Astrocyte (in vitro differentiated cells and primary cell): ENCODE measurements around the gene KLHL18. TPM values are rescaled to one million over a fixed set of nuclear protein-coding genes. Genes with fewer than 3 reads are reported as not detected.

Experiments used
- DNase-seq: peaks from one replicate; pipeline ENCODE4 v3.0.0-alpha.2; 2010; ENCODE audit warnings: low read depth
- FAIRE-seq: peaks from 2 replicates; lab custom pipeline; 2011; peaks lifted over from hg19 to GRCh38; lab: Jason Lieb, UNC
- H2AFZ ChIP-seq: 2 replicates; pipeline ENCODE4 v1.6.0; 2012; ENCODE audit warnings: low read depth, low read length, inconsistent platforms
- H3K27ac ChIP-seq: 2 replicates; pipeline ENCODE4 v1.5.1; 2011; ENCODE audit warnings: low read depth, low read length, inconsistent platforms
- H3K27me3 ChIP-seq: 2 replicates; pipeline ENCODE4 v1.6.0; 2011; ENCODE audit warnings: low read length, inconsistent platforms; ENCODE audit not compliant: insufficient read depth
- H3K36me3 ChIP-seq: 2 replicates; pipeline ENCODE4 v1.5.1; 2011; ENCODE audit warnings: low read length, inconsistent platforms; ENCODE audit not compliant: insufficient read depth
- H3K4me1 ChIP-seq: 2 replicates; pipeline ENCODE4 v1.5.1; 2011; ENCODE audit warnings: low read length, inconsistent platforms; ENCODE audit not compliant: insufficient read depth
- H3K4me2 ChIP-seq: 2 replicates; pipeline ENCODE4 v1.6.0; 2012; ENCODE audit warnings: low read length, inconsistent platforms
- H3K4me3 ChIP-seq: 2 replicates; pipeline ENCODE4 v1.5.1; 2011; ENCODE audit warnings: low read depth, mild to moderate bottlenecking, low read length, inconsistent platforms; ENCODE audit not compliant: insufficient read depth
- H3K79me2 ChIP-seq: 2 replicates; pipeline ENCODE4 v1.6.0; 2012; ENCODE audit warnings: mild to moderate bottlenecking, low read length, inconsistent platforms; ENCODE audit not compliant: insufficient read depth
- H3K9ac ChIP-seq: 2 replicates; pipeline ENCODE4 v1.6.0; 2012; ENCODE audit warnings: mild to moderate bottlenecking, low read length, inconsistent platforms
- H3K9me3 ChIP-seq: 2 replicates; pipeline ENCODE4 v1.5.1; 2012; ENCODE audit warnings: low read depth, mild to moderate bottlenecking, low read length, inconsistent platforms; ENCODE audit not compliant: insufficient read depth
- H4K20me1 ChIP-seq: 2 replicates; pipeline ENCODE4 v1.6.0; 2012; ENCODE audit warnings: low read length, inconsistent platforms; ENCODE audit not compliant: insufficient read depth
- H3K27ac Mint-ChIP-seq: one replicate; pipeline ENCODE4 v1.8.0; 2021; ENCODE audit warnings: mild to moderate bottlenecking, mixed read lengths; ENCODE audit not compliant: unreplicated experiment
- H3K27me3 Mint-ChIP-seq: one replicate; pipeline ENCODE4 v1.8.0; 2021; ENCODE audit warnings: low read depth, mixed read lengths; ENCODE audit not compliant: unreplicated experiment
- H3K36me3 Mint-ChIP-seq: one replicate; pipeline ENCODE4 v1.8.0; 2021; ENCODE audit warnings: low read depth, mixed read lengths; ENCODE audit not compliant: unreplicated experiment
- H3K4me1 Mint-ChIP-seq: one replicate; pipeline ENCODE4 v1.8.0; 2021; ENCODE audit warnings: low read depth, mixed read lengths; ENCODE audit not compliant: unreplicated experiment
- H3K4me3 Mint-ChIP-seq: one replicate; pipeline ENCODE4 v1.8.0; 2021; ENCODE audit warnings: mild to moderate bottlenecking, moderate library complexity, mixed read lengths; ENCODE audit not compliant: unreplicated experiment
- H3K9me3 Mint-ChIP-seq: one replicate; pipeline ENCODE4 v1.8.0; 2021; ENCODE audit warnings: mild to moderate bottlenecking, mixed read lengths; ENCODE audit not compliant: unreplicated experiment
- EZH2 ChIP-seq: IDR thresholded peaks from 2 replicates; pipeline ENCODE4 v1.6.1; 2012; ENCODE audit warnings: mild to moderate bottlenecking, low read length, inconsistent platforms; ENCODE audit not compliant: insufficient read depth
- total RNA-seq: library from RNA; stranded (reverse); gene quantifications from 2 replicates; pipeline ENCODE4 v1.2.1, GENCODE V29; 2021
- TF ChIP-seq, protein P1 (sequence below): IDR thresholded peaks from 2 replicates; pipeline ENCODE4 v1.5.1; 2011; ENCODE audit warnings: low read depth, mild to moderate bottlenecking, inconsistent platforms, low read length, moderate library complexity; ENCODE audit not compliant: insufficient read depth

Gene KLHL18
- total RNA-seq, 1 donor from 2014 or later: 53.2 TPM

DNA sequence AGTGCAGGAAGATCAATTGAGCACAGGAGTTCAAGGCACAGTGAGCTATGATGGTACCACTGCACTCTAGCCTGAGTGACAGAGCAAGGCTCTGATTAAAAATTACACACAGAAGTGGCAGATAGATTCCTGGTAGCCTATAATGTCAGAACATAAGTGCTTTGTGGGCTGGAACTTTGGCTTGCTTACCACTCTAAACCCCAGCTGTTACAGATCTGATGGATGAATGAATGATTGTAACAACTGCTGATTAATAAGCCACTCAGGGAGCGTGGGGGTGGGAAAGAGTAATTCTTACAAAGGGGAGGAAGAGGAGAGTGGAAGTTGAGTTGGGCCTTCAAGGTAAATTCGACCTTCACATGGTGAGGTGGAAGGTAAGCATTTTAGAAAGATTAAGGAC lies 57.2 kb downstream of the KLHL18 start:
- Mint-ChIP-seq H3K27ac (no peak overlapping the region), H3K4me1 (peaks cover 10% of the 10 kb centered on the region), H3K27me3 (no peaks in the 10 kb centered on the region), H3K4me3 (no peak overlapping the region), H3K9me3 (no peaks in the 10 kb centered on the region), H3K36me3 (peaks cover 43% of the 10 kb centered on the region)
- no peak for FAIRE-seq
- peaks cover 47% of the 10 kb centered on the region for H3K36me3 ChIP-seq
- H2AFZ ChIP-seq: no peak overlapping the region
- H3K9ac ChIP-seq: no peak overlapping the region
- H3K9me3 ChIP-seq: no peaks in the 10 kb centered on the region
- no peak for DNase-seq
- H3K4me1 ChIP-seq: no peaks in the 10 kb centered on the region
- no peaks in the 10 kb centered on the region for H3K79me2 ChIP-seq
- TF ChIP-seq EZH2: no peak
- TF ChIP-seq, protein P1, sequence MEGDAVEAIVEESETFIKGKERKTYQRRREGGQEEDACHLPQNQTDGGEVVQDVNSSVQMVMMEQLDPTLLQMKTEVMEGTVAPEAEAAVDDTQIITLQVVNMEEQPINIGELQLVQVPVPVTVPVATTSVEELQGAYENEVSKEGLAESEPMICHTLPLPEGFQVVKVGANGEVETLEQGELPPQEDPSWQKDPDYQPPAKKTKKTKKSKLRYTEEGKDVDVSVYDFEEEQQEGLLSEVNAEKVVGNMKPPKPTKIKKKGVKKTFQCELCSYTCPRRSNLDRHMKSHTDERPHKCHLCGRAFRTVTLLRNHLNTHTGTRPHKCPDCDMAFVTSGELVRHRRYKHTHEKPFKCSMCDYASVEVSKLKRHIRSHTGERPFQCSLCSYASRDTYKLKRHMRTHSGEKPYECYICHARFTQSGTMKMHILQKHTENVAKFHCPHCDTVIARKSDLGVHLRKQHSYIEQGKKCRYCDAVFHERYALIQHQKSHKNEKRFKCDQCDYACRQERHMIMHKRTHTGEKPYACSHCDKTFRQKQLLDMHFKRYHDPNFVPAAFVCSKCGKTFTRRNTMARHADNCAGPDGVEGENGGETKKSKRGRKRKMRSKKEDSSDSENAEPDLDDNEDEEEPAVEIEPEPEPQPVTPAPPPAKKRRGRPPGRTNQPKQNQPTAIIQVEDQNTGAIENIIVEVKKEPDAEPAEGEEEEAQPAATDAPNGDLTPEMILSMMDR: no peak
- no peak overlapping the region for H3K4me2 ChIP-seq
- no peaks in the 10 kb centered on the region for H3K27me3 ChIP-seq
- H4K20me1 ChIP-seq: no peaks in the 10 kb centered on the region
- H3K27ac ChIP-seq: no peak overlapping the region
- H3K4me3 ChIP-seq: no peak overlapping the region

DNA sequence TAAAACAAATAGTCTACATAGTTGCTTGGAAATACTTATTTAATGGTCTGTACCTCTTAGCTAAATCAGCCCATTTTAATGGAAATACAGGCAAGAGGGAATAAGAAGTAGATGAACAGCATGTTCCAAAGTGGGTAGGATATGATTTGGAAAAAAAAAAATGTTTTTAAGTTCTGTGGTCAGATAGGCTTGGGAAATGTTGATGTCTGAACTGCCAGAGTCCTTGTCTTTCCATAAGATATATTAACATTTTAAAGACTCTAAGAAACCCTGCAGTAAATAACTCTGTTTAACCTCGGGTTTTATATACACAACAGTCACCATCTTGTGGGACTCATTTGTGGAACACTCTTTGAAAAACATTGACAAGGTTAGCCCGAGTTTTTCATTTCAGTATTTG lies 58.1 kb downstream of the KLHL18 start:
- no peak overlapping the region for H3K27ac ChIP-seq
- peaks cover 10% of the 10 kb centered on the region for H3K4me1 Mint-ChIP-seq
- no peaks in the 10 kb centered on the region for H3K9me3 ChIP-seq
- H3K9ac ChIP-seq: no peak overlapping the region
- peaks cover 51% of the 10 kb centered on the region for H3K36me3 Mint-ChIP-seq
- no peak overlapping the region for H2AFZ ChIP-seq
- no peaks in the 10 kb centered on the region for H3K9me3 Mint-ChIP-seq
- H3K79me2 ChIP-seq: no peaks in the 10 kb centered on the region
- TF ChIP-seq, protein P1: no peak
- TF ChIP-seq EZH2: no peak
- H3K4me1 ChIP-seq: no peaks in the 10 kb centered on the region
- H3K27me3 Mint-ChIP-seq: no peaks in the 10 kb centered on the region
- H4K20me1 ChIP-seq: peaks cover 2% of the 10 kb centered on the region
- H3K4me3 ChIP-seq: no peak overlapping the region
- peaks cover 46% of the 10 kb centered on the region for H3K36me3 ChIP-seq
- H3K4me2 ChIP-seq: no peak overlapping the region
- H3K27ac Mint-ChIP-seq: no peak overlapping the region
- FAIRE-seq: no peak
- no peak overlapping the region for H3K4me3 Mint-ChIP-seq
- no peaks in the 10 kb centered on the region for H3K27me3 ChIP-seq
- DNase-seq: no peak

DNA sequence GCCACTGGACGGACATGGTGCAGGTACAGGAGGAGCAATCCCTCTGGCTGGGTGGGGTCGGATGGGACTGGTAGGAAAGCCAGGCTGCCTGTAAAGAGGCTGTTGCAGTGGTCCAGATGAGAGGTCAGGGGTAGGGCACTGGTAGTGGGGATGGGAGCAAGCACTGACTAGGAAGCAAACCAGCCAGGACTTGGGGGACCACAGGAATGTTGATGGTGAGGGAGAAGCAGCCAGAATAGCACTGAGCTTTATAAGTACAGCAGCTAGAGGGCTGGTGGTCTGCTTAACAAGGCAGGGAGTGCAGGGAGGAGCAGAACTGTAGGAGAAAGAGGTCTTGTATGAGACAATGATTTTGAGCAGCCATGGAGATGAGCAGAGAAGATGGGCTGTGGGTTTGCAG lies 59.4 kb downstream of the KLHL18 start:
- peaks cover 39% of the 10 kb centered on the region for H3K36me3 ChIP-seq
- Mint-ChIP-seq H3K4me3 (peak overlapping the region; percentile 2), H3K27me3 (no peaks in the 10 kb centered on the region), H3K4me1 (peaks cover 19% of the 10 kb centered on the region), H3K27ac (peak overlapping the region; percentile 5), H3K9me3 (no peaks in the 10 kb centered on the region), H3K36me3 (peaks cover 47% of the 10 kb centered on the region)
- no peaks in the 10 kb centered on the region for H3K27me3 ChIP-seq
- FAIRE-seq (no peak), DNase-seq (peak; percentile 62)
- no peaks in the 10 kb centered on the region for H3K4me1 ChIP-seq
- no peaks in the 10 kb centered on the region for H3K79me2 ChIP-seq
- no peak overlapping the region for H2AFZ ChIP-seq
- no peaks in the 10 kb centered on the region for H3K9me3 ChIP-seq
- H3K4me3 ChIP-seq: no peak overlapping the region
- H4K20me1 ChIP-seq: peaks cover 12% of the 10 kb centered on the region
- no peak overlapping the region for H3K4me2 ChIP-seq
- no peak overlapping the region for H3K9ac ChIP-seq
- H3K27ac ChIP-seq: no peak overlapping the region
- TF ChIP-seq, protein P1: no peak
- no peak for TF ChIP-seq EZH2
